Osteoblast (primary cell): ENCODE results near the gene AGO3. TPM values are rescaled to one million over a fixed set of nuclear protein-coding genes. Genes with fewer than 3 reads are reported as not detected.
"Not testable (repeated sequence)": the region's sequence is repeated elsewhere in the genome, so short reads cannot be mapped to it uniquely, and the experiment has no call there.

Source experiments
- DNase-seq: peaks from one replicate; pipeline ENCODE4 v3.0.0; 2011; ENCODE audit warnings: low spot score, mixed read lengths; ENCODE audit not compliant: insufficient read length; ENCODE audit errors: missing footprints
- H2AFZ ChIP-seq: 2 replicates; pipeline ENCODE4 v1.6.0; 2011; ENCODE audit warnings: mild to moderate bottlenecking, low read length
- H3K27ac ChIP-seq: 2 replicates; pipeline ENCODE4 v1.5.1; 2011; ENCODE audit warnings: mild to moderate bottlenecking, low read depth, low read length, moderate library complexity
- H3K27me3 ChIP-seq: 2 replicates; pipeline ENCODE4 v1.6.0; 2012; ENCODE audit warnings: mild to moderate bottlenecking, control low read depth, inconsistent platforms, low read length, moderate library complexity; ENCODE audit not compliant: insufficient read depth
- H3K36me3 ChIP-seq: 2 replicates; pipeline ENCODE4 v1.5.1; 2011; ENCODE audit warnings: mild to moderate bottlenecking, low read length, control low read depth, moderate library complexity; ENCODE audit not compliant: insufficient read depth
- H3K4me1 ChIP-seq: 2 replicates; pipeline ENCODE4 v1.5.1; 2011; ENCODE audit warnings: mild to moderate bottlenecking, low read length, control low read depth, moderate library complexity; ENCODE audit not compliant: insufficient read depth
- H3K4me2 ChIP-seq: 2 replicates; pipeline ENCODE4 v1.6.0; 2011; ENCODE audit warnings: mild to moderate bottlenecking, low read length; ENCODE audit not compliant: insufficient read depth
- H3K4me3 ChIP-seq: fragments of 200-600 bp; sonication (generic); 3 replicates; pipeline ENCODE4 v1.5.1; 2012; ENCODE audit warnings: mild to moderate bottlenecking, low read length, inconsistent platforms; ENCODE audit not compliant: insufficient read depth
- H3K79me2 ChIP-seq: 2 replicates; pipeline ENCODE4 v1.6.0; 2012; ENCODE audit warnings: mild to moderate bottlenecking, low read length, control low read depth, inconsistent platforms; ENCODE audit not compliant: insufficient read depth
- H3K9me3 ChIP-seq: 2 replicates; pipeline ENCODE4 v1.5.1; 2011; ENCODE audit warnings: low read depth, low read length, control low read depth
- H4K20me1 ChIP-seq: 2 replicates; pipeline ENCODE4 v1.6.0; 2012; ENCODE audit warnings: mild to moderate bottlenecking, low read length, control low read depth; ENCODE audit not compliant: insufficient read depth
- total RNA-seq: library from RNA; depleted of rRNA; stranded (reverse); fragments of >200 nt; gene quantifications from 2 replicates; pipeline ENCODE4 v1.2.3, GENCODE V29; 2012
- TF ChIP-seq, protein P1 (sequence below): IDR thresholded peaks from 2 replicates; pipeline ENCODE4 v1.5.1; 2011; ENCODE audit warnings: mild to moderate bottlenecking, low read depth, low read length, moderate library complexity; ENCODE audit errors: extremely low read depth

Gene AGO3
- total RNA-seq, 1 donor = 14.8 TPM

DNA sequence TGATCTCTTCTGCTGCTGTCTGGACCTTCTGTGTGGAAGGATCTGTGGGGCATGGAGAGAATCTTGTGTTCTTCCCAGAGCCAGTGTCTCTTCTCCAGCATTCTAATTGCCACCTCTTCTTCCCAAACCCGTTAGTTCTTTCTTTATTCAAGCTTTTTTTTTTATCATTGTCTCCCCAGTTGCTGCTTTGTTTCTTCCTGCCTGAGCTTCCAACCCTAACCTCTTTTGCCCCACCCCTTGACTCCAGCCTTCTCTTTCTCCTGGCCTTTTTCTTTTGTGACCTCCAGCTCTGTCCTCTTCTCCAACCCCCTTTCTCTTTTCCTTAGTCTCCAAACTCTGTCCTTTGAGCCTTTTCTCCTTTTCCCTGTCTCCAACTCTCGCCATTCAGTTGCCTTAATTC is 43.4 kb upstream of the AGO3 start:
- TF ChIP-seq, protein P1, sequence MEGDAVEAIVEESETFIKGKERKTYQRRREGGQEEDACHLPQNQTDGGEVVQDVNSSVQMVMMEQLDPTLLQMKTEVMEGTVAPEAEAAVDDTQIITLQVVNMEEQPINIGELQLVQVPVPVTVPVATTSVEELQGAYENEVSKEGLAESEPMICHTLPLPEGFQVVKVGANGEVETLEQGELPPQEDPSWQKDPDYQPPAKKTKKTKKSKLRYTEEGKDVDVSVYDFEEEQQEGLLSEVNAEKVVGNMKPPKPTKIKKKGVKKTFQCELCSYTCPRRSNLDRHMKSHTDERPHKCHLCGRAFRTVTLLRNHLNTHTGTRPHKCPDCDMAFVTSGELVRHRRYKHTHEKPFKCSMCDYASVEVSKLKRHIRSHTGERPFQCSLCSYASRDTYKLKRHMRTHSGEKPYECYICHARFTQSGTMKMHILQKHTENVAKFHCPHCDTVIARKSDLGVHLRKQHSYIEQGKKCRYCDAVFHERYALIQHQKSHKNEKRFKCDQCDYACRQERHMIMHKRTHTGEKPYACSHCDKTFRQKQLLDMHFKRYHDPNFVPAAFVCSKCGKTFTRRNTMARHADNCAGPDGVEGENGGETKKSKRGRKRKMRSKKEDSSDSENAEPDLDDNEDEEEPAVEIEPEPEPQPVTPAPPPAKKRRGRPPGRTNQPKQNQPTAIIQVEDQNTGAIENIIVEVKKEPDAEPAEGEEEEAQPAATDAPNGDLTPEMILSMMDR = no peak
- Histone ChIP-seq H2AFZ (no peak overlapping the region), H3K36me3 (peaks cover 7% of the 10 kb centered on the region), H3K27me3 (no peaks in the 10 kb centered on the region), H4K20me1 (peaks cover 31% of the 10 kb centered on the region), H3K79me2 (peaks cover 33% of the 10 kb centered on the region), H3K4me3 (no peak overlapping the region), H3K4me1 (peaks cover 4% of the 10 kb centered on the region), H3K9me3 (no peaks in the 10 kb centered on the region), H3K27ac (no peak overlapping the region), H3K4me2 (no peak overlapping the region)
- DNase-seq = no peak

DNA sequence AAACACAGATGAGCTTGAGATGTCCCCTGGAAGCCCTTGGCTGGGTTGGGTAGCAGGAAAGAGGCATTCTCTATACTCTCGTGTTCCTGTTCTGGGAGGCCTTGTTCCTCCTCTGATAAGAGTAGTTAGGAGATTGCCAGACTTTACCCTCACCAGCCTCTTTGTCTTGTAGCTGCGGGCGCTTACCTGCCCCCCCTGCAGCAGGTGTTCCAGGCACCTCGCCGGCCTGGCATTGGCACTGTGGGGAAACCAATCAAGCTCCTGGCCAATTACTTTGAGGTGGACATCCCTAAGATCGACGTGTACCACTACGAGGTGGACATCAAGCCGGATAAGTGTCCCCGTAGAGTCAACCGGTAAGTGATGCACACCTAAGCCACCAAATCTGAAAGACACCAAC is 42.6 kb upstream of the AGO3 start:
- H3K36me3 ChIP-seq = peaks cover 12% of the 10 kb centered on the region
- no peaks in the 10 kb centered on the region for H3K9me3 ChIP-seq
- peaks cover 4% of the 10 kb centered on the region for H3K4me1 ChIP-seq
- DNase-seq = peak; percentile 62
- peaks cover 31% of the 10 kb centered on the region for H4K20me1 ChIP-seq
- TF ChIP-seq, protein P1 = no peak
- no peak overlapping the region for H3K4me3 ChIP-seq
- no peak overlapping the region for H3K4me2 ChIP-seq
- peaks cover 31% of the 10 kb centered on the region for H3K79me2 ChIP-seq
- no peak overlapping the region for H2AFZ ChIP-seq
- H3K27me3 ChIP-seq = no peaks in the 10 kb centered on the region
- no peak overlapping the region for H3K27ac ChIP-seq

DNA sequence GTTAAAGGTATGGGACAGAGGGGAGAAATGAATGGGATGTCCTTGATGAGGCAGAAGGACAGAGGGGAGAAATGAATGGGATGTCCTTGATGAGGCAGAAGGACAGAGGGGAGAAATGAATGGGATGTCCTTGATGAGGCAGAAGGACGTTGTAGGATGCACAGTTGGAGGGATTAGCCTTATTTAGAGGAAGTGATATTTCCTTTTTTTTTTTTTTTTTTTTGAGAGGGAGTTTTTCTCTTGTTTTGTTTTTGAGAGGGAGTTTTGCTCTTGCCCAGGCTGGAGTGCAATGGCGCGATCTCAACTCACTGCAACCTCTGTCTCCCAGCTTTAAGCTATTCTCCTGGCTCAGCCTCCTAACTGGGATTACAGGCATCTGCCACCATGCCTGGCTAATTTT is 41.9 kb upstream of the AGO3 start:
- H3K4me2 ChIP-seq, H2AFZ ChIP-seq, H3K4me1 ChIP-seq, DNase-seq, H3K27ac ChIP-seq, H3K9me3 ChIP-seq, H3K27me3 ChIP-seq, H3K4me3 ChIP-seq: not testable (repeated sequence)
- Histone ChIP-seq H3K36me3 (peaks cover 16% of the 10 kb centered on the region), H3K79me2 (peaks cover 25% of the 10 kb centered on the region), H4K20me1 (peaks cover 31% of the 10 kb centered on the region)

DNA sequence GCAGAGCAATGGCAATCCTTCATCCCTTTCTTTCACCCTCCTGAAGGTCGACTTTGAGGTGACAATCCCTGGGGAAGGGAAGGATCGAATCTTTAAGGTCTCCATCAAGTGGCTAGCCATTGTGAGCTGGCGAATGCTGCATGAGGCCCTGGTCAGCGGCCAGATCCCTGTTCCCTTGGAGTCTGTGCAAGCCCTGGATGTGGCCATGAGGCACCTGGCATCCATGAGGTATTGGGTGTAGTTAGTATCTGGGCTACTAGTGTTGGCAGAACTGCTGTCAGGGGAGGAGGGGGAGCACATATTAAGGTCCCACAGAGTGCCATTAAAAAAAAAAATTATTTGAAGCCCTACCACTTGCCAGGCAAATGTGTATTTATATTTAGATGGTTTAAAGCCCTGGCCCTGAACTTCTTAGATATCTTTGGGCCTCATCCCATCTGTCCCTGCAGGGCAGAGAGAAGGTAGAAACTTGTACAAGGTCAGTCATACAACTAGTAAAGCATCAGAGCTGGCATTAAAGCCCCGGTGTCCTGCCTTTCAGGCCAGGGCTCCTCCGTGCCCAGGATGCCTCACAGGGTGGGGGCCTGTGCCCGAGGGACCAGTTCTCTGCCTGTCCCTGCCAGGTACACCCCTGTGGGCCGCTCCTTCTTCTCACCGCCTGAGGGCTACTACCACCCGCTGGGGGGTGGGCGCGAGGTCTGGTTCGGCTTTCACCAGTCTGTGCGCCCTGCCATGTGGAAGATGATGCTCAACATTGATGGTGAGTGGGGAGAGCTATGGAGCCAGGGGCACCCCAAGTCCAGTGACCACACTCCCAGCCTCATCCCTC is 37.6 kb upstream of the AGO3 start:
- H3K4me3 ChIP-seq = no peak overlapping the region
- H3K27me3 ChIP-seq = no peaks in the 10 kb centered on the region
- H3K9me3 ChIP-seq = no peaks in the 10 kb centered on the region
- no peaks in the 10 kb centered on the region for H3K4me1 ChIP-seq
- no peak overlapping the region for H2AFZ ChIP-seq
- DNase-seq = no peak
- H4K20me1 ChIP-seq = peaks cover 3% of the 10 kb centered on the region
- TF ChIP-seq, protein P1 = no peak
- no peak overlapping the region for H3K4me2 ChIP-seq
- no peaks in the 10 kb centered on the region for H3K79me2 ChIP-seq
- H3K36me3 ChIP-seq = peaks cover 27% of the 10 kb centered on the region
- no peak overlapping the region for H3K27ac ChIP-seq
